D721Med (cell line): Measurements from ENCODE around the gene TMEM42.

Source experiments
- DNase-seq: peaks from one replicate; pipeline ENCODE4 v3.0.0; 2011; ENCODE audit warnings: low spot score; ENCODE audit not compliant: insufficient read length
- FAIRE-seq: peaks from 2 replicates; lab custom pipeline; 2011; peaks lifted over from hg19 to GRCh38; lab: Jason Lieb, UNC
- CTCF ChIP-seq: IDR thresholded peaks from 2 replicates; pipeline ENCODE4 v1.5.1; 2012; ENCODE audit warnings: mild to moderate bottlenecking, control low read depth; ENCODE audit not compliant: insufficient read depth; ENCODE audit errors: missing control alignments

The TMEM42 gene

GRCh38 chr3:44887101-44887500 lies 25.4 kb downstream of the TMEM42 start:
- TF ChIP-seq CTCF = no peak
- no peak for DNase-seq
- FAIRE-seq = no peak

- no peak for DNase-seq
- FAIRE-seq = no peak
- TF ChIP-seq CTCF = no peak
These were observed 28.5 kb downstream of the TMEM42 start for GRCh38 chr3:44890258-44890657.

- no peak for DNase-seq
- FAIRE-seq = no peak
- no peak for TF ChIP-seq CTCF
These were observed 29.1 kb downstream of the TMEM42 start for GRCh38 chr3:44890852-44891251.

GRCh38 chr3:44892689-44893088 lies 31.0 kb downstream of the TMEM42 start:
- DNase-seq = no peak
- no peak for TF ChIP-seq CTCF
- no peak for FAIRE-seq

- no peak for TF ChIP-seq CTCF
- FAIRE-seq (no peak), DNase-seq (no peak)
These were observed 31.4 kb downstream of the TMEM42 start for GRCh38 chr3:44893097-44893496.

- DNase-seq (no peak), FAIRE-seq (no peak)
- no peak for TF ChIP-seq CTCF
These were observed 32.8 kb downstream of the TMEM42 start for GRCh38 chr3:44894485-44894884.

GRCh38 chr3:44896440-44896839 lies 34.7 kb downstream of the TMEM42 start:
- TF ChIP-seq CTCF = no peak
- FAIRE-seq (no peak), DNase-seq (no peak)
